Karpas-422 (cell line): ENCODE results near the gene SYT9. TPM values are rescaled to one million over a fixed set of nuclear protein-coding genes. Genes with fewer than 3 reads are reported as not detected.

Experiments
- DNase-seq: peaks from one replicate; pipeline ENCODE4 v3.0.0-alpha.2; 2015
- H2AFZ ChIP-seq: fragments of 200-600 bp; sonication (generic); 2 replicates; pipeline ENCODE4 v1.6.1; 2014; ENCODE audit warnings: antibody characterized with exemption, low read length, mixed read lengths
- H3K27ac ChIP-seq: fragments of 200-600 bp; sonication (generic); 2 replicates; pipeline ENCODE4 v1.5.1; 2014; ENCODE audit warnings: mild to moderate bottlenecking, low read length, moderate library complexity
- H3K27me3 ChIP-seq: fragments of 200-600 bp; sonication (generic); 2 replicates; pipeline ENCODE4 v1.6.1; 2014; ENCODE audit warnings: low read length, mixed read lengths
- H3K36me3 ChIP-seq: fragments of 200-600 bp; sonication (generic); 2 replicates; pipeline ENCODE4 v1.6.1; 2014; ENCODE audit warnings: low read length, mixed read lengths; ENCODE audit not compliant: insufficient read depth
- H3K4me1 ChIP-seq: fragments of 200-600 bp; sonication (generic); 2 replicates; pipeline ENCODE4 v1.6.1; 2014; ENCODE audit warnings: mild to moderate bottlenecking, low read length, mixed read lengths
- H3K4me2 ChIP-seq: fragments of 200-600 bp; sonication (generic); 2 replicates; pipeline ENCODE4 v1.6.1; 2014; ENCODE audit warnings: low read length, low read depth, mild to moderate bottlenecking; ENCODE audit not compliant: poor library complexity, severe bottlenecking
- H3K4me3 ChIP-seq: fragments of 200-600 bp; sonication (generic); 2 replicates; pipeline ENCODE4 v1.5.1; 2014; ENCODE audit warnings: mild to moderate bottlenecking, antibody characterized with exemption, low read length, mixed read lengths
- H3K79me2 ChIP-seq: fragments of 200-600 bp; sonication (generic); 2 replicates; pipeline ENCODE4 v1.6.1; 2014; ENCODE audit warnings: mild to moderate bottlenecking, low read length, mixed read lengths
- H3K9ac ChIP-seq: fragments of 200-600 bp; sonication (generic); 2 replicates; pipeline ENCODE4 v1.6.0; 2014; ENCODE audit warnings: low read length
- H3K9me2 ChIP-seq: fragments of 200-600 bp; sonication (generic), shearing (Covaris generic); replicated peaks from 2 replicates; pipeline ENCODE4 v1.6.0; 2014; ENCODE audit warnings: mild to moderate bottlenecking, low read length, moderate library complexity; ENCODE audit not compliant: insufficient read depth
- H3K9me3 ChIP-seq: fragments of 300-700, 200-600 bp; sonication (generic); 2 replicates; pipeline ENCODE4 v1.6.1; 2014; ENCODE audit warnings: low read length, mixed read lengths
- H4K20me1 ChIP-seq: fragments of 200-600 bp; sonication (generic); 2 replicates; pipeline ENCODE4 v1.6.1; 2014; ENCODE audit warnings: mild to moderate bottlenecking, antibody characterized with exemption, low read length, low read depth; ENCODE audit not compliant: insufficient read depth
- total RNA-seq: library from RNA; depleted of rRNA; stranded (reverse); fragments of >200 nt; shearing (Covaris generic); gene quantifications from 2 replicates; pipeline ENCODE4 v1.2.3, GENCODE V29; 2014; ENCODE audit warnings: low replicate concordance

Gene SYT9
- total RNA-seq, 1 experiment from 2014 or later: not detected

- Histone ChIP-seq H3K27me3 (no peaks in the 10 kb centered on the region), H3K79me2 (no peaks in the 10 kb centered on the region), H4K20me1 (no peaks in the 10 kb centered on the region), H3K9ac (no peak overlapping the region), H3K4me3 (no peak overlapping the region), H2AFZ (no peak overlapping the region), H3K9me3 (no peaks in the 10 kb centered on the region), H3K36me3 (no peaks in the 10 kb centered on the region), H3K27ac (no peak overlapping the region), H3K4me2 (no peak overlapping the region), H3K9me2 (no peaks in the 10 kb centered on the region), H3K4me1 (no peaks in the 10 kb centered on the region)
- peak; percentile 90 for DNase-seq
Measured at GRCh38 chr11:7442588-7443215, 191.0 kb downstream of the SYT9 start.

GRCh38 chr11:7444091-7444981, 192.6 kb downstream of the SYT9 start:
- H3K36me3 ChIP-seq: no peaks in the 10 kb centered on the region

GRCh38 chr11:7445564-7445963, 193.9 kb downstream of the SYT9 start:
- Histone ChIP-seq H3K4me1 (peaks cover 8% of the 10 kb centered on the region), H3K4me2 (no peak overlapping the region), H2AFZ (no peak overlapping the region), H3K79me2 (no peaks in the 10 kb centered on the region), H3K4me3 (no peak overlapping the region), H3K27me3 (no peaks in the 10 kb centered on the region), H3K9me2 (no peaks in the 10 kb centered on the region), H3K9me3 (no peaks in the 10 kb centered on the region), H3K27ac (no peak overlapping the region), H4K20me1 (no peaks in the 10 kb centered on the region), H3K36me3 (no peaks in the 10 kb centered on the region), H3K9ac (no peak overlapping the region)
- no peak for DNase-seq

More at GRCh38 chr11:7444091-7444981, 192.6 kb downstream of the SYT9 start:
- Histone ChIP-seq H3K79me2 (no peaks in the 10 kb centered on the region), H3K4me1 (peaks cover under 1% of the 10 kb centered on the region; the same call in 1 of the 2 replicates), H3K4me2 (no peak overlapping the region), H3K9ac (no peak overlapping the region), H3K27ac (no peak overlapping the region), H3K4me3 (no peak overlapping the region), H2AFZ (no peak overlapping the region), H3K27me3 (no peaks in the 10 kb centered on the region), H3K9me2 (no peaks in the 10 kb centered on the region), H3K9me3 (no peaks in the 10 kb centered on the region), H4K20me1 (no peaks in the 10 kb centered on the region)
- no peak for DNase-seq

GRCh38 chr11:7448201-7448600, 196.5 kb downstream of the SYT9 start:
- H3K27me3 ChIP-seq: no peaks in the 10 kb centered on the region
- H3K9me3 ChIP-seq: no peaks in the 10 kb centered on the region
- no peaks in the 10 kb centered on the region for H3K36me3 ChIP-seq
- no peaks in the 10 kb centered on the region for H4K20me1 ChIP-seq
- H3K79me2 ChIP-seq: no peaks in the 10 kb centered on the region
- no peaks in the 10 kb centered on the region for H3K9me2 ChIP-seq
- no peak overlapping the region for H3K4me2 ChIP-seq
- H3K27ac ChIP-seq: no peak overlapping the region
- H3K9ac ChIP-seq: no peak overlapping the region
- no peak overlapping the region for H3K4me3 ChIP-seq
- H3K4me1 ChIP-seq: peaks cover 8% of the 10 kb centered on the region
- DNase-seq: peak; percentile 56
- H2AFZ ChIP-seq: no peak overlapping the region

- Histone ChIP-seq H3K9me2 (no peaks in the 10 kb centered on the region), H3K4me3 (no peak overlapping the region), H3K27ac (no peak overlapping the region), H3K9ac (no peak overlapping the region), H3K79me2 (no peaks in the 10 kb centered on the region), H3K4me1 (peaks cover 8% of the 10 kb centered on the region), H3K36me3 (no peaks in the 10 kb centered on the region), H2AFZ (no peak overlapping the region), H4K20me1 (no peaks in the 10 kb centered on the region), H3K9me3 (no peaks in the 10 kb centered on the region), H3K27me3 (no peaks in the 10 kb centered on the region), H3K4me2 (no peak overlapping the region)
- DNase-seq: no peak
Measured at GRCh38 chr11:7449211-7449840, 197.6 kb downstream of the SYT9 start.

- H3K9ac ChIP-seq: no peak overlapping the region
- H3K27me3 ChIP-seq: no peaks in the 10 kb centered on the region
- no peak overlapping the region for H3K4me3 ChIP-seq
- H3K36me3 ChIP-seq: no peaks in the 10 kb centered on the region
- H3K79me2 ChIP-seq: no peaks in the 10 kb centered on the region
- H3K27ac ChIP-seq: no peak overlapping the region
- H3K4me1 ChIP-seq: peaks cover 8% of the 10 kb centered on the region
- no peak overlapping the region for H2AFZ ChIP-seq
- no peaks in the 10 kb centered on the region for H3K9me2 ChIP-seq
- no peaks in the 10 kb centered on the region for H4K20me1 ChIP-seq
- DNase-seq: no peak
- no peak overlapping the region for H3K4me2 ChIP-seq
- no peaks in the 10 kb centered on the region for H3K9me3 ChIP-seq
Measured at GRCh38 chr11:7449841-7450214, 198.1 kb downstream of the SYT9 start.

GRCh38 chr11:7450836-7451235, 199.1 kb downstream of the SYT9 start:
- Histone ChIP-seq H3K4me2 (no peak overlapping the region), H3K9me2 (no peaks in the 10 kb centered on the region)

GRCh38 chr11:7451520-7451919, 199.8 kb downstream of the SYT9 start:
- H3K4me1 ChIP-seq: peaks cover 8% of the 10 kb centered on the region
- no peaks in the 10 kb centered on the region for H4K20me1 ChIP-seq
- H3K27me3 ChIP-seq: no peaks in the 10 kb centered on the region
- H3K4me2 ChIP-seq: no peak overlapping the region
- no peak overlapping the region for H3K4me3 ChIP-seq
- DNase-seq: no peak
- H3K27ac ChIP-seq: no peak overlapping the region
- H3K79me2 ChIP-seq: no peaks in the 10 kb centered on the region
- no peaks in the 10 kb centered on the region for H3K36me3 ChIP-seq
- H3K9me3 ChIP-seq: no peaks in the 10 kb centered on the region
- H3K9ac ChIP-seq: no peak overlapping the region
- H3K9me2 ChIP-seq: no peaks in the 10 kb centered on the region
- H2AFZ ChIP-seq: no peak overlapping the region

More at GRCh38 chr11:7450836-7451235, 199.1 kb downstream of the SYT9 start:
- Histone ChIP-seq H3K4me1 (peaks cover 8% of the 10 kb centered on the region), H3K4me3 (no peak overlapping the region), H3K9ac (no peak overlapping the region), H3K27me3 (no peaks in the 10 kb centered on the region), H4K20me1 (no peaks in the 10 kb centered on the region), H2AFZ (no peak overlapping the region), H3K9me3 (no peaks in the 10 kb centered on the region), H3K79me2 (no peaks in the 10 kb centered on the region), H3K27ac (no peak overlapping the region), H3K36me3 (no peaks in the 10 kb centered on the region)
- DNase-seq: no peak
